ENCODE data around the gene HDGFL3. TPM values are rescaled to one million over a fixed set of nuclear protein-coding genes. Genes with fewer than 3 reads are reported as not detected.
"Not testable (repeated sequence)": the region's sequence is repeated elsewhere in the genome, so short reads cannot be mapped to it uniquely, and the experiment has no call there.

Gene HDGFL3
- total RNA-seq, 1 experiment from 2014 or later, result 75.2 TPM

- no peak for DNase-seq
- Histone ChIP-seq H3K9me3 (replicated peaks) (no peaks in the 10 kb centered on the region), H3K36me3 (no peaks in the 10 kb centered on the region), H3K27me3 (no peaks in the 10 kb centered on the region), H3K27ac (no peak overlapping the region), H3K4me3 (no peak overlapping the region), H3K4me1 (peaks cover 3% of the 10 kb centered on the region; the same call in 1 of the 2 replicates)
Measured at GRCh38 chr15:83110381-83110780, 97.2 kb downstream of the HDGFL3 start.

GRCh38 chr15:83109532-83109931 lies 98.1 kb downstream of the HDGFL3 start:
- no peaks in the 10 kb centered on the region for H3K9me3 ChIP-seq (replicated peaks)
- H3K4me3 ChIP-seq, result no peak overlapping the region
- H3K27ac ChIP-seq, result no peak overlapping the region
- no peaks in the 10 kb centered on the region for H3K27me3 ChIP-seq
- H3K4me1 ChIP-seq, result peaks cover 3% of the 10 kb centered on the region; the same call in 1 of the 2 replicates
- no peaks in the 10 kb centered on the region for H3K36me3 ChIP-seq
- no peak for DNase-seq

- Histone ChIP-seq H3K4me3 (peak overlapping the region; percentile 64), H3K27ac (peak overlapping the region; percentile 5), H3K36me3 (no peaks in the 10 kb centered on the region), H3K4me1 (peaks cover 3% of the 10 kb centered on the region; the same call in 1 of the 2 replicates), H3K9me3 (replicated peaks) (no peaks in the 10 kb centered on the region), H3K27me3 (no peaks in the 10 kb centered on the region)
- peak; percentile 77 to 82 for DNase-seq
Measured at GRCh38 chr15:83108266-83109219, 99.1 kb downstream of the HDGFL3 start.

GRCh38 chr15:83107841-83108181 lies 99.8 kb downstream of the HDGFL3 start:
- peak in 1 of 2 experiments; percentile 11 for DNase-seq
- H3K9me3 ChIP-seq (replicated peaks), result no peaks in the 10 kb centered on the region
- peaks cover 3% of the 10 kb centered on the region; the same call in 1 of the 2 replicates for H3K4me1 ChIP-seq
- peak overlapping the region; percentile 5 for H3K27ac ChIP-seq
- H3K4me3 ChIP-seq, result peak overlapping the region; percentile 64
- H3K27me3 ChIP-seq, result no peaks in the 10 kb centered on the region
- H3K36me3 ChIP-seq, result no peaks in the 10 kb centered on the region

GRCh38 chr15:83106994-83107840 lies 100.4 kb downstream of the HDGFL3 start, which contains the start of gene TM6SF1:
TSS of gene TM6SF1 (plus strand) at chr15:83107645. CDS start at chr15:83107681, 36 bp downstream.
- Histone ChIP-seq H3K27ac (peak within 1 kb of the TSS; percentile 5), H3K36me3 (no peaks in the 10 kb centered on the region), H3K27me3 (no peaks in the 10 kb centered on the region), H3K9me3 (replicated peaks) (no peaks in the 10 kb centered on the region), H3K4me1 (peaks cover 3% of the 10 kb centered on the region; the same call in 1 of the 2 replicates), H3K4me3 (peak within 1 kb of the TSS; percentile 64)
- peak; percentile 33 to 50 for DNase-seq

- no peak for DNase-seq
- no peak overlapping the region for H3K27ac ChIP-seq
- H3K27me3 ChIP-seq, result peaks cover 4% of the 10 kb centered on the region; the same call in 1 of the 2 replicates
- H3K9me3 ChIP-seq (replicated peaks), result no peaks in the 10 kb centered on the region
- no peak overlapping the region for H3K4me3 ChIP-seq
- no peaks in the 10 kb centered on the region for H3K36me3 ChIP-seq
- H3K4me1 ChIP-seq, result peaks cover 3% of the 10 kb centered on the region; the same call in 1 of the 2 replicates
Measured at GRCh38 chr15:83105440-83105839, 102.2 kb downstream of the HDGFL3 start.

GRCh38 chr15:83104141-83104540 lies 103.5 kb downstream of the HDGFL3 start:
- Histone ChIP-seq H3K9me3 (replicated peaks) (no peaks in the 10 kb centered on the region), H3K4me3 (no peak overlapping the region), H3K27me3 (peaks cover 4% of the 10 kb centered on the region; the same call in 1 of the 2 replicates), H3K36me3 (no peaks in the 10 kb centered on the region), H3K4me1 (peaks cover 3% of the 10 kb centered on the region; the same call in 1 of the 2 replicates), H3K27ac (no peak overlapping the region)
- no peak for DNase-seq

- no peak overlapping the region for H3K27ac ChIP-seq
- no peak overlapping the region for H3K4me3 ChIP-seq
- no peaks in the 10 kb centered on the region for H3K36me3 ChIP-seq
- peaks cover 4% of the 10 kb centered on the region; the same call in 1 of the 2 replicates for H3K27me3 ChIP-seq
- DNase-seq, result no peak
- H3K9me3 ChIP-seq (replicated peaks), result no peaks in the 10 kb centered on the region
- peaks cover 3% of the 10 kb centered on the region; the same call in 1 of the 2 replicates for H3K4me1 ChIP-seq
Measured at GRCh38 chr15:83102346-83102745, 105.3 kb downstream of the HDGFL3 start.

- no peaks in the 10 kb centered on the region for H3K4me1 ChIP-seq
- no peak overlapping the region for H3K27ac ChIP-seq
- H3K9me3 ChIP-seq (replicated peaks), result no peaks in the 10 kb centered on the region
- peaks cover 4% of the 10 kb centered on the region; the same call in 1 of the 2 replicates for H3K27me3 ChIP-seq
- no peak for DNase-seq
- H3K4me3 ChIP-seq, result no peak overlapping the region
- no peaks in the 10 kb centered on the region for H3K36me3 ChIP-seq
Measured at GRCh38 chr15:83100097-83100646, 107.5 kb downstream of the HDGFL3 start.

GRCh38 chr15:83099290-83099689 lies 108.3 kb downstream of the HDGFL3 start:
- no peaks in the 10 kb centered on the region for H3K9me3 ChIP-seq (replicated peaks)
- H3K4me3 ChIP-seq, result no peak overlapping the region
- no peak for DNase-seq
- H3K36me3 ChIP-seq, result no peaks in the 10 kb centered on the region
- H3K27me3 ChIP-seq, result peaks cover 4% of the 10 kb centered on the region; the same call in 1 of the 2 replicates
- H3K4me1 ChIP-seq, result no peaks in the 10 kb centered on the region
- no peak overlapping the region for H3K27ac ChIP-seq

GRCh38 chr15:83098079-83098478 lies 109.5 kb downstream of the HDGFL3 start:
- peaks cover 4% of the 10 kb centered on the region; the same call in 1 of the 2 replicates for H3K27me3 ChIP-seq
- no peaks in the 10 kb centered on the region for H3K36me3 ChIP-seq
- H3K4me1 ChIP-seq, result no peaks in the 10 kb centered on the region
- no peaks in the 10 kb centered on the region for H3K9me3 ChIP-seq (replicated peaks)
- no peak overlapping the region for H3K27ac ChIP-seq
- DNase-seq, result no peak
- H3K4me3 ChIP-seq, result no peak overlapping the region

- H3K9me3 ChIP-seq (replicated peaks), result no peaks in the 10 kb centered on the region
- H3K36me3 ChIP-seq, result no peaks in the 10 kb centered on the region
- peaks cover 7% of the 10 kb centered on the region; the same call in 1 of the 2 replicates for H3K27me3 ChIP-seq
- H3K4me3 ChIP-seq, result no peak overlapping the region
- no peak overlapping the region for H3K27ac ChIP-seq
- no peaks in the 10 kb centered on the region for H3K4me1 ChIP-seq
- DNase-seq, result no peak
Measured at GRCh38 chr15:83094583-83094982, 113.0 kb downstream of the HDGFL3 start.

GRCh38 chr15:83092309-83092976 lies 115.2 kb downstream of the HDGFL3 start:
- no peak for DNase-seq
- H3K27ac ChIP-seq, result no peak overlapping the region
- H3K9me3 ChIP-seq (replicated peaks), result no peaks in the 10 kb centered on the region
- no peak overlapping the region for H3K4me3 ChIP-seq
- peaks cover 7% of the 10 kb centered on the region; the same call in 1 of the 2 replicates for H3K27me3 ChIP-seq
- no peaks in the 10 kb centered on the region for H3K4me1 ChIP-seq
- H3K36me3 ChIP-seq, result no peaks in the 10 kb centered on the region

GRCh38 chr15:83091965-83092308 lies 115.7 kb downstream of the HDGFL3 start:
- H3K36me3 ChIP-seq; DNase-seq; H3K4me3 ChIP-seq; H3K9me3 ChIP-seq (replicated peaks); H3K27me3 ChIP-seq; H3K4me1 ChIP-seq; H3K27ac ChIP-seq: not testable (repeated sequence)

All from SJCRH30 (cell line).